Upper lobe of left lung (tissue), 4 donors: ENCODE results near the gene LONP1.
"Not testable (repeated sequence)": the region's sequence is repeated elsewhere in the genome, so short reads cannot be mapped to it uniquely, and the experiment has no call there.

Experiments used
- EP300 ChIP-seq, 4 donors: sonication (generic); formaldehyde crosslinking; IDR thresholded peaks; one replicate each; pipeline ENCODE4 v1.5.1; 2017; ENCODE audit warnings: antibody characterized with exemption in 4 of 4, control low read depth in 2 of 4
- TF ChIP-seq, protein P1 (sequence below), 6 experiments: fragments of 450-650 bp in 4 of 6; fragments of 200-600 bp in 2 of 6; sonication (generic) in 2 of 6; IDR thresholded peaks; one replicate each; pipeline ENCODE4 v1.5.1; 2016 to 2019; ENCODE audit warnings: antibody characterized with exemption in 6 of 6

DNA sequence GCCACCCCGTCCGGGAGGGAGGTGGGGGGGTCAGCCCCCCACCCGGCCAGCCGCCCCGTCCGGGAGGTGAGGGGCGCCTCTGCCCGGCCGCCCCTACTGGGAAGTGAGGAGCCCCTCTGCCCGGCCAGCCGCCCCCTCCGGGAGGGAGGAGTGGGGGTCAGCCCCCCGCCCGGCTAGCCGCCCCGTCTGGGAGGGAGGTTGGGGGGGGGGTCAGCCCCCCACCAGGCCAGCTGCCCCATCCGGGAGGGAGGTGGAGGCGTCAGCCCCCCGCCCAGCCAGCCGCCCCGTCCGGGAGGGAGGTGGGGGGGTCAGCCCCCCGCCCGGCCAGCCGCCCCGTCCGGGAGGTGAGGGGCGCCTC lies 17.9 kb downstream of the LONP1 start:
- TF ChIP-seq, protein P1, sequence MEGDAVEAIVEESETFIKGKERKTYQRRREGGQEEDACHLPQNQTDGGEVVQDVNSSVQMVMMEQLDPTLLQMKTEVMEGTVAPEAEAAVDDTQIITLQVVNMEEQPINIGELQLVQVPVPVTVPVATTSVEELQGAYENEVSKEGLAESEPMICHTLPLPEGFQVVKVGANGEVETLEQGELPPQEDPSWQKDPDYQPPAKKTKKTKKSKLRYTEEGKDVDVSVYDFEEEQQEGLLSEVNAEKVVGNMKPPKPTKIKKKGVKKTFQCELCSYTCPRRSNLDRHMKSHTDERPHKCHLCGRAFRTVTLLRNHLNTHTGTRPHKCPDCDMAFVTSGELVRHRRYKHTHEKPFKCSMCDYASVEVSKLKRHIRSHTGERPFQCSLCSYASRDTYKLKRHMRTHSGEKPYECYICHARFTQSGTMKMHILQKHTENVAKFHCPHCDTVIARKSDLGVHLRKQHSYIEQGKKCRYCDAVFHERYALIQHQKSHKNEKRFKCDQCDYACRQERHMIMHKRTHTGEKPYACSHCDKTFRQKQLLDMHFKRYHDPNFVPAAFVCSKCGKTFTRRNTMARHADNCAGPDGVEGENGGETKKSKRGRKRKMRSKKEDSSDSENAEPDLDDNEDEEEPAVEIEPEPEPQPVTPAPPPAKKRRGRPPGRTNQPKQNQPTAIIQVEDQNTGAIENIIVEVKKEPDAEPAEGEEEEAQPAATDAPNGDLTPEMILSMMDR (IDR thresholded peaks at IDR 0.05) = not testable (repeated sequence)
- not testable (repeated sequence) for TF ChIP-seq EP300 (IDR thresholded peaks at IDR 0.05)
